ENCODE results near the gene PDP2.
"Not testable (repeated sequence)": the region's sequence is repeated elsewhere in the genome, so short reads cannot be mapped to it uniquely, and the experiment has no call there.

PDP2 gene

GRCh38 chr16:66919569-66920298 is 39.4 kb downstream of the PDP2 start:
- DNase-seq (ENCODE audit: low read depth), result no peak

DNA sequence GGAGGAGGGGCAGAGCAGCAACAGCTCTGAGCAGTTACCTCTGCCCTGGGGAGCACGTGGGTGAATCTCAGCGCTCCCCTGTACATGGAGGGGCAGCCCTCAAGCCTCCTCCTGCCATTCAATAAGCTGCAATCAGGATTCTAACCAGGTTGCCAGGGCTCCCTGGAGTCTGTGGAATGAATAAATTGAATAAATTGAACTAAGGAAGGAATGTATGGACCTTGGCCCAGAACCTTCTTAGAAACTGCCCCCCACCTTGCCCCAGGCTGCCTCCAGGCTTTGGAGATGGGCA is 39.9 kb downstream of the PDP2 start:
- no peak for DNase-seq (ENCODE audit: low read depth)

GRCh38 chr16:66920924-66921680 is 40.8 kb downstream of the PDP2 start:
- no peak for DNase-seq (ENCODE audit: low read depth)

- DNase-seq (ENCODE audit: low read depth), result no peak
Measured at GRCh38 chr16:66921729-66922450, 41.6 kb downstream of the PDP2 start.

- no peak for DNase-seq (ENCODE audit: low read depth)
Measured at GRCh38 chr16:66923247-66923731, 43.0 kb downstream of the PDP2 start.

- no peak for DNase-seq (ENCODE audit: low read depth)
Measured at GRCh38 chr16:66923866-66924265, 43.6 kb downstream of the PDP2 start.

DNA sequence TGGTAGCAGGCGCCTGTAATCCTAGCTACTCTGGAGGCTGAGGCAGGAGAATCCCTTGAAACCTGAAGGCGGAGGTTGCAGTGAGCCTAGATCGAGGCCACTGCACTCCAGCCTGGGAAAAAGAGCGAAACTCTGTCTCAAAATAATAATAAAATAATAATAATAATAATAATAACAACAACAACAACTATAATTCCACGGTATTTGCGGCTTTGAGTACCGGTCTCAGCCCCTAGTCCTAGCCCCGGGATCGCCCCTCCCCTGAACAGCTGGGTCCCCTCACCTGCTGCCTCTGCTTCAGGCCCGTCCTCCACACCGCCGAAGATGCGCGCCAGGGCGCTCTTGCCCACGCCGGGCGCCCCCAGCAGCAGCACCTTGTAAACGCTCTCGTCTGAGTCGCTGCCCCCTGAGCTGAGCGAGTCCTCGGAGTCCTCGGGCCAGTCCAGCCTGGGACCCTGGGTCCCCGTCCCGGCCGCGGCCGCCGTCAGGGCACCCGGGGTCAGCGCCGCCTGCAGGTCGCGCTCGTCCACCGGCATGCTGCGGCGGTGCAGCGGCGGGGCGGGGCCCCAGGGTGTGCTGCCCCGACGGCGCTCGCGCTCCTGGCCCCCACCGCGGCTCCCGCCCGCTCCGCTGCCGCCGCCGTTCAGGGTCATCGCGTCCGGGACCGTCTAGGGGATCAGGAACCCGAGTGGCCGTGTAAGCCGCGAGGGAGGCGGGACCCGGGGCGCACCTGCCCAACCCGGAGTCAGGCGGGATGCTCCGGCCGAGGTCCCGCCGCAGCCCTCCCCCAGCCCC is 44.4 kb downstream of the PDP2 start:
- DNase-seq (ENCODE audit: low read depth), result no peak

DNA sequence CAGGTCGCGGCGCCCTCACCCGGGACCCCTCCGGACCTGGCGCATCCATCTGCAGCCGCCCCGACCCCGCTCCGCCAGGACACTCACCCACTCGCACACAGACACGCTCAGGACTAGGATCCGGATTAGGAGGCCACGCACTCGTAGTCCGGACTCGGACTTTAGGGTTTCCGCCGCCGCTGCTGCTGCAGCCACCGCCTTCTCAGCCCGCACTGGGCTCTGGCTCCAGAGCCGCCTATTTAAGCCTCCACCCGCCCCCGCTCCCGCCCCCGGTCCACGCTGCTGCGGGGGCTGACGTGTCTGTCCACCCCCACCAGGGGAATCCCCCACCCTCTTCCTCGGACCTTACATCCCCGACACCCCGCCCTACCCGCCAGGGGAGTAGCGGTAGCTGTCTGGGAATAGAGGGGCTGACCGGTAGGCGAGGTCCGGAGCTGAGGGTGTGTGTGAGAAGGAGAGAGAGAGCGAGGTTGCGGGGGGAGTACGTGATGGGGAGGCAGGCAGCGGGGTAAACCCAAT is 45.1 kb downstream of the PDP2 start, which contains the start of gene RRAD:
TSS of gene RRAD (minus strand) at position 214 of the 519 bp plus-strand sequence. CDS start 356 bp downstream, outside the sequence.
- DNase-seq (ENCODE audit: low read depth), result no peak

GRCh38 chr16:66926171-66926947 is 46.0 kb downstream of the PDP2 start:
- no peak for DNase-seq (ENCODE audit: low read depth)

DNA sequence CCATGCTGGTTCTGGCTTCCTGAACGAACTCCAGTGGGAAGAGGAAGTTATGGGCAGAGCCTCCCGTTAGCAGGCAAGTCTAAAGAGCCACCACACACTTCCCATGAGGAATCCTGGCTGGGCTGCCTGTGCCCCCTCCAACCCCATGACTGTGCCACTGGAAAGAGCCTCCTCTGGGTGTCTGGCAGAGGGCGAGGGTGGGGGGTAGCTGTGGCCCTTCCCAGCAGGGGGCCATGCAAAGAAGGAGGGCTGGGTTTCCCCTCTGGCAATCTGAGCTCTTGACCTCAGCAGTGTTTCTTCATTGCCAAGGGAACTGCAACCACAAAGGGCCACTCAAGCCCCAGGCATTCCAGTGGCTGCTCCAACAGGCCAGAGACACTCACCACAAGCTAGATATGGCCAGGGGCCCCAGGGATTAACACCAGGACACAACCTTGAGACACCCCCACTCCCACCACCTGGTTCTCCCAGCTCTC is 46.7 kb downstream of the PDP2 start:
- no peak for DNase-seq (ENCODE audit: low read depth)

DNA sequence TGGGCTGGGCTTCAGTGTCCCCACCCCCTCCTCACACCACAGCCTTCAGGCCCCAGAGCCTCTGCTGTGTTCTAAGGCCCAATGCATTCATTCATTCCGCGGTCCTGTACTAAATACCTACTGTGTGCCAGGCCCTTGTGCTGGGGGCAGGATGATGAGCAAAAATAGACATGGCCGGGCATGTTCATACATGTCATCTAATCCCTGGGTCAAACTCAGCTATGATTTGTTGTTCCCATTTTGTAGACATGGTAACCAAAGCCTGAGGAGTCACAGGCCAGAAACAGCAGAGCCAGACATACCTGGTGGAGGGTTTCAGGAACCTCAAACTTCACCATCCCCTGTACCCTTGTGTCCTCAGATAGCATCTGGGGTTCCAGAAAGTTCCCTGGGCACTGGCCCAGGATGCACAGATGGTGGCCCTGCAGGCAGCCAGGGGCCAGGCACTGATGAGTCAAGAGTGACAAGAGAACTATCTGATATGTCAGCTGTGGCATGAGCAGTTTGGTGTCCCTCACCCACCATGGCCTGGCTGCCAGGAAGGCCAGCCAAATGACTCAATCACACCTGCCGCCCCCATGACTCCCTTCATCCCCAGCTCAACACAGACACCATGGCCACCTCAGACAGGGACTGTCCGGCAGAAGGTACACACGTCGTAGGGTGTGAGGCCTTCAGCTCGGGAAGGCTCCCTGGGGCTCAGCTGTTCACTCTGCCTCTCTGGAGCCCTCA is 47.8 kb downstream of the PDP2 start:
- no peak for DNase-seq (ENCODE audit: low read depth)

DNA sequence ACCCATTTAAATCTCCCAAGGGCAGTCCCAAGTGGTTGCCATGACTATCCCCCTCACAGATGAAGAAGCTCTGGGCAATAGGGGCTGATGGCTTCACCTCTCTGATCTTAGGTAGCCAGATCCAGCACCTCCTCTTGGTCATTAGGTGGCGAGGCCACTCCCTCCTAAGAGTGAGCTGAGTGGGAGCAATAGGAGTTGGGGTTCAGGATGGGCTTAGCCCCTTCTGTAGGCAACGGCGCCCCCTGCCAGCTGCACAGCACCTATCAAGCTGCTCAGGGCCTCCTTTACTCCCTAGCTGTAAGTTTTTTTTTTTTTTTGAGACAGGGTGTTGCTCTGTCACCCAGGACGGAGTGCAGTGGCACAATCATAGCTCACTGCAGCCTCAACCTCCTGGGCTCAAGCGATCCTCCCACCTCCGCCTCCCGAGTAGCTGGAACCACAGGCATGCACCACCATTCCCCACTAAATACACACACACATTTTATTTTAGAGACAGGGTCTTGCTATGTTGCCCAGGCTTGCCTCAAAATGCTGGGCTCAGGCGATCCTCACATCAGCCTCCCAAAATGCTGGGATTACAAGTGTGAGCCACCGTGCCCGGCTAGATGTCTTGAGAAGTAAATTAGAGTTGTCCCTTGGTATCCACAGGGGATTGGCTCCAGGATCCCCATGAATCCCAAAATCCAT is 48.5 kb downstream of the PDP2 start:
- no peak for DNase-seq (ENCODE audit: low read depth)

DNA sequence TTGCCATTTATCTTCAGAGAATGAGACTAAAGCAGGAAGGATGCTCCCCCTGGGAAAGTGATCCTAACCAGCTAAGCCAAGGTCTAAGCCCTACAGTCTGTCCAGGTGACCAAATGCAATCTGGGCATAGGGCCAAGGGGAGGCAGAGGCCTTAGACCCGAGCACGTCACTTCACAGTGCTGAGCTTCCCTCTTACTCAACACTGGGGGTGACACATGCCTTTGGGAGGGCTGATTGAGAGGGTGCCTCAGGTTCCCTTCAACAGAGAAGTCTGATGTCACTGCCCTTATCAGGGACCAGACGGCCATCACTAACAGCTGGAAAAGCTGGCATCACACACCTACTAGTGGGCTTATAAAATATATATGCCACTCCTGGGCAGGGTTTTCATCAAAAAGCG is 49.9 kb downstream of the PDP2 start:
- DNase-seq (ENCODE audit: low read depth), result no peak

DNA sequence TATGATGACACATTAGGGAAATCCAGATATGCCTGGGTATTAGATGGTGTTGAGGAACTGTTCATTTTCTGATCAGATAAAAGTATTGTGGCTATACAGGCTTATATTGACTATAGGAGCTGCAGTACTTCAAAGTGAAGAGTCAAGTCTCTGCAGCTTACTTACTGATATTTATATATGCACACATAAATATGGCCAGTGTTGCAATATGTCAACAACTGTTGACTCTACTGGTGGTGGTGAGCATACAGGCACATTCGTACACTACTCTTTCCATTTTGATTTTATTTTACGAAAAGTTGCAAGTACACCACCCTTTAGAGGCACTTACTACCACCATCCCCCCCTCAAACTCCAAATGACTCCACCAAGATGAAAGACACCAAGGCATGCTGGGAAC is 51.4 kb downstream of the PDP2 start:
- no peak for DNase-seq (ENCODE audit: low read depth)

GRCh38 chr16:66932076-66932475 is 51.8 kb downstream of the PDP2 start:
- DNase-seq (ENCODE audit: low read depth), result no peak

DNA sequence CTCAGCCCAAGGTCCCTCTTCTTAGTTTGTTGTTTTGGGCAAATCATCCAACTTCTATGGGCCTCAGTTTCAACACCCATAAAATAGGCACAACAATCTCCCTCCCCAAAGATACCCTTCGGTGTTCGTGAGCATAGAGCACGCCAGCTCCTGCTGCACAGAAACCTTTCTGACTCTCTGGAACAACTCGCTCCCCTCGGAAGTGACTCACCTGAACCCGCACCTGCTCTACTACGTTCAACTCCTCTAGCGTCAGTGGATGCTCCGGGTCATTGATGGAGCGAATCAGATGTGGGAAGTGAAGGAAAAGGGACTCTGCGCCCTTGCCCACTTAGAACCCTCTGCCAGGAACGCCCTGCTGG is 53.4 kb downstream of the PDP2 start:
- peak; percentile 43 for DNase-seq (ENCODE audit: low read depth)

GRCh38 chr16:66934138-66934838 is 54.0 kb downstream of the PDP2 start, which contains the start of gene CIAO2B:
TSS of gene CIAO2B (minus strand) at chr16:66934402. CDS start at chr16:66934364, 38 bp downstream.
- peak; percentile 87 for DNase-seq (ENCODE audit: low read depth)

DNA sequence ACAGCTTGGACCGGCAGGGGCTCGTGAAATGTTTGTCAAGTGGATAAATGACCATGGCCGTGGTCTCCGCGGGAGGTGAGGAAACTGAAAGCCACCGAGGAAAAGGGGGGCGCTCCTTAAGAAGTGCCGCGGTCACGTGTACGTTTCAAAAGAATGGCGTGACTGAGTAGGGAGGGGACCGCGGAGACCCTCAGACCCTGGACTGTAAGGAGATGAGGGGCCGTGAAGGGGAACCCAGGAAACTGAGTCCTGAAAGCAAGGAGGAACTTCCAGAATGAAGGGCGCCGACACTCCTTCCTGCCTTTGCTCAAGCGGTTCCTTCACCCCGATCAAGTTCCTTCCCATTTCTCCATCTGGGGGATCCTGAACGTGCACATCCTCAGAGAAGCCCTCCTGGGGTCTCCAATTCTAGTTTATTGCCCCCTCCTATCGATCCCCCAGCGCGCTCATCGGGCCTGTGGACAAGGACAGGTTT is 54.6 kb downstream of the PDP2 start:
- DNase-seq (ENCODE audit: low read depth), result not testable (repeated sequence)

Data from activated T-cell treated with anti-CD3 and anti-CD28 coated beads for 1 hour (primary cell).